Anterior cingulate cortex (tissue), 58 donors: ENCODE measurements around the gene INPP5A.
"Not testable (repeated sequence)": the region's sequence is repeated elsewhere in the genome, so short reads cannot be mapped to it uniquely, and the experiment has no call there.

ENCODE experiments used
- DNase-seq, 58 donors: peaks; one replicate each; lab custom pipeline; 2025; lab: John Stamatoyannopoulos, UW

The INPP5A gene

DNA sequence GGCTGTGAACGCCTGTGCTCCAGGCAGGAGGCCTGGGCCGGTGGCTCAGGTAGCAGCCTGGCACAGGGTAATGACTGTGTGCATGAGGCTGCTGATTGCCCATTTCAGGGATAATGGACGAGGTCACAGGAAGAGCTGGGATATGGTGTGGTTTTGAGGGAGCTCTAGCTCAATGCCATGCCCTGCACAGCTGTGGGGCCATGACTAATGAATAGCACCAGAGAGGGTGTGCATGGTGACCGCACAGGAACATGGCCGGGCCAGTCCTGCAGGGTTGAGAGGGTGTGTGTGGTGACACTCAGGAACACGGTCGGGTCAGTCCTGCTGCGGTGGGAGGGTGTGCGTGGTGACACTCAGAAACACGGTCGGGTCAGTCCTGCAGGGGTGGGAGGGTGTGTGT is 226.5 kb downstream of the INPP5A start:
- no peak for DNase-seq

DNA sequence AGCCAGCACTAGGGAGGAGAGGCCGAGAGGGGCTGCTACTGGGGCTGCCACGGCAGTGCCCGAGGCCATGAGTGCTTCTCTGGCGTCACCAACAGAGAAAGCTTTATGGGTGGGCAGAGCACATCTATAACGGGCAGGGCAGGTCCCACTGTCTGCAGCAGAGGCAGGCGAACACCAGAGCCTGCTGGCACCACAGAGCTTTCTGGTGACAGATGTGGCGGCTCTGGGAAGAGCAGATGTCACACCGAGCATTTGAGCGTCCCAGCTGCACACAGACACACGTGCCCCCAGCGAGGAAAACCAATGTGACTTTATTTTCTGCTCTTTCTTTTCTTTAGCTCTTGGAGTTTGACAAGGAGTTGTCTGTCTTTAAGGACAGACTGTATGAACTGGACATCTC is 227.8 kb downstream of the INPP5A start:
- peak in 20 of 58 donors; percentile 17 to 70 (median 48) for DNase-seq

DNA sequence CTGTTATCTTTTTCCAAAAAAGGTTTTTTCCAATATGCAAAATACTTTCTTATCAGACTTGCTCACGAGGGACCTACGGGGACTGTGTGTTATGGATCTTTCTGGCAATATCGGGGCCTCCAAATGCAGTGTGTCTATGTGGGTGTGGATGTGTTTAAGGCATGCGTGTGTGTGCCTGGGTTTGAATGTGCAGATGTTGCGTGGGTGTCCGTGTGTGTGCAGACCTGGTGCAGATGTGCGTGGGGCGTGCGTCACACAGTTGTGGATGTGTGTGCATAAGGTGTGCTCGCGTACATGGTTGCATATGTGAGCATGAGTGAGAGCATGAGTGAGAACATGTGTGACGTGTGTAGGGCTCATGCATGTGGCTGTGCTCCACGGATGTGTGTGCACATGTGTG is 228.7 kb downstream of the INPP5A start:
- DNase-seq: no peak

DNA sequence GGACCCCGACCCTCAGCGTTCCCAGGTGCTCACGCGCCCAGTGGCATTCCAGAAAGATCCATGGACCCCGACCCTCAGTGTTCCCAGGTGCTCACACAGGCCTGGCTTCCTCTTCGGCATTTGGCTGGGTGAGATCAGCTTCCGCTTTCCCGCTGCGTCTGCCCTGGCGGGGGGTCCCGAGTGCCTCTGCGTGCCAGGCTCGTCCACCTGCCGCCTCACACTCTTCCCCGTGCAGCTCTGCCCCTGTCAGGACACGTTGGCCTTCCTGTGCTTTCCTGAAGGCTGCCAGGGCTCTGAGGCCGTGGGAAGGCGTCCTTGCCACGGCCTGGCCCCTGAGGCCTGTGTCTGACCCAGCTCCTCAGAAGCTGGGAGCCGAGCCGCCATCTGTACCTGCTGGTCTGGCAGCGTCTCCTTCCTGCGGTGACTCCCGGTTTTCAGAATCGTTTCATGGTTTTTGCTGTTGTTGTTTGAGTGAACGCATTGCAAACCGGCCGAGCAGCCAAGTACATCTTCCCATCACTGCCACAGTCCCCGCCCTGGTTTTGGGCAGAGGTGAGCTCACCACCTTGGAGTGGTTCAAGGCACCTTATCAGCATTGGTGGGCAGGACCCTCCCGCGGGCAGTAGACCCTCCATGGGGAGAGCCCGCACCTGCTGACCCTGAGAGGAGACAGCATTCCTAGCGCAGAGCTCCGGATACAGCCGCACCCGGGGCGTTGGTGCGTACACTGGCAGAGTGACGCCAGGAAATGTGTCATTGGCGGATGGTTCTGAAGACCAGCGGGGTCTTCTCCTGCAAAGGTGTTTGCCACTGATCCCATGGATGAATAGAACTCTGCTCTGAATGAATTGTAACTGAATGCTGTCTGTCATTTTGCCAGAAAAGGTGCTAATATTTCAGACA is 231.0 kb downstream of the INPP5A start:
- DNase-seq: no peak

DNA sequence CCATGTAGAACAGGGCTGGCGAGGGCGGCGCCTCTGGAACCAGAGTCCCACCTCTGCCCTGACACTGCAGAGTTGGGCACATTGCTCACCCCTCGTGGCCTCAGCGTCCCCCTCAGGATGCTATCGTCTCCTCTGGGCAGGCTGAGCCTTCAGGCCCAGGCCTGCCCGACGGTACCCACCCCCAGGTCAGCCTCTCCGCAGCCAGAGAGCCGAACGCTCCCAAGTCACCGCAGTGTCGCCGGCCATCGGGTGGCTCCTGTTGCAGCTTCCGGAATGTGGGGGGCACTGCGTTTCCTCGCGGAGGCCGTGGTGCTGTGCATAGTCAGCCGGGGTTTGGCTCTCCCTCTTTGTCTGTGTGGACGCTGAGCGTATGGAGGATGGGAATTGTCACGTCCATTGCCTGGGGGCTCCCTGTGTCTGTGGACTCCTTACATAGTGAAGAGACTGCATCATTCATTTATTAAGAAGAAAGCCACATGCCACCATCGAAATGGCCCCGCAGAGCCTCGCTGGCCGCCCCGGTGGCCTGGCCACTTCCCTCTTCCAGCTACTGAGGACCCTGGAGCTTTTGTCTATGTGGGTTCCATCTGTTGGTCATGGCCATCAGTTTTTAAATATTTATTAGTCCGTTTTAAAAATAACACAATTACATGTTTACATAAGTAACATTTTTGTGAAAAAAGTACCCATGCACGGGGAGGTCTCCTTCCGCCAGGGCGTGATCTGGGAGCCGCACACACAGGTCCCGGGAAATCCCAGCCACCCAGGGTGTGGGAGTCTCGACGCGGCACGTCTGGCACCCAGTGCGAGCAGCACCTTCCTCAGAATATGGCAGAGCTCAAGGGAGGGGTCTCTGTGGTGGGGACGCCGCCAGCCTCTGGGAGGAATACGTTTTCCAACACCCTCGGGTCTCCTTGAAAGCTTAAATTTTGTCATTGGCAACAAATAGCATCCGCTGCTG is 232.8 kb downstream of the INPP5A start:
- DNase-seq: no peak

DNA sequence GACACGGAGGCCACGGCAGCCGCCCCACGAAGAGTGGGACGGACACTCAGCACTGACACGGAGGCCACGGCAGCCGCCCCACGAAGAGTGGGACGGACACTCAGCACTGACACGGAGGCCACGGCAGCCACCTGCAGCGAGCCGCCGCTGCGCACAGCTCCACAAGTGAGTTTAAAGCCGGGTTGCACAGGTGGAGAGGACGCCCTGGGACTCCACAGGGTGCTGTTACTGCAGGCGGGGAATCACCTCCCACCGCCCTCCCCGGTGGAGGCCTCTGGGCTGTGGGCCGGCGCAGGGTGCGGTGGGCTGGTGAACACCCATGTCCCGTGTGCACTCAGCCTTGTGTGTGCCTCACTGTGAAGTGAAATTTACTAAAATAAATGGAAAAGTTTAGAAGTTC is 235.2 kb downstream of the INPP5A start:
- DNase-seq: not testable (repeated sequence)

DNA sequence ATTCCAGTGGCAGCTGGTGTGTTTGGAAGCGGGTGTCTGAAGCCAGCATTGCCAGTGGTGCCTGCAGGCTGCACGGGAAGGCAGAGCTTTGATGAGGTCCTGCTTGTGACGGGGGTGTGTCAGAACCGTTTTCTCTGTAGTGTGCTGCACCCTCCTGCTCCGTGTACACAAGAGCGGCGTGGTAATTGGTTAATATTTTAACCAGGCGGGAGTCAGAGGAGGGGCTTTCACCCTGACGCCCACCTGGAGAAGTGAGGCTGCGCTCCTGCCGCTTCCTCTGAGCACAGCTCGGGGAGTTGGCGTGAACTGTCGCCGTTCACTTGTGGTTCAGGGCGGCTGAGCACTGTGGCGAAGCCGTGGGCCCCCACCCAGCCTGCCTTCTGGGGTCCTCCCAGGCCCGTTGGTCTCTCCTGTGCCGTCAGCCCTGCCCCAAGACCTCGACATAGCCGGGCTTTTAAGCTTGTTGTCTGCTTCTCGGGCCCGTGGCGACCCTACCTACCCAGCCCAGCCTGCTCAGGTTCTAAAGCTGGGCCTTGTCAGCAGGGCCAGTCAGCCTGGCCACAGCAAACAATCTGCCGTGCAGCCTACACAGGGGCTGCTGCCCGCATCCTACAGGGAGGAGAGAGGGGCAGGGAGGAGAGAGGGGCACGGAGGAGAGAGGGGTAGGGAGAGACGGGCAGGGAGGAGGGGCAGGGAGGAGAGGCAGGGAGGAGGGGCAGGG is 236.8 kb downstream of the INPP5A start:
- peak in 1 of 58 donors; percentile 67 for DNase-seq

DNA sequence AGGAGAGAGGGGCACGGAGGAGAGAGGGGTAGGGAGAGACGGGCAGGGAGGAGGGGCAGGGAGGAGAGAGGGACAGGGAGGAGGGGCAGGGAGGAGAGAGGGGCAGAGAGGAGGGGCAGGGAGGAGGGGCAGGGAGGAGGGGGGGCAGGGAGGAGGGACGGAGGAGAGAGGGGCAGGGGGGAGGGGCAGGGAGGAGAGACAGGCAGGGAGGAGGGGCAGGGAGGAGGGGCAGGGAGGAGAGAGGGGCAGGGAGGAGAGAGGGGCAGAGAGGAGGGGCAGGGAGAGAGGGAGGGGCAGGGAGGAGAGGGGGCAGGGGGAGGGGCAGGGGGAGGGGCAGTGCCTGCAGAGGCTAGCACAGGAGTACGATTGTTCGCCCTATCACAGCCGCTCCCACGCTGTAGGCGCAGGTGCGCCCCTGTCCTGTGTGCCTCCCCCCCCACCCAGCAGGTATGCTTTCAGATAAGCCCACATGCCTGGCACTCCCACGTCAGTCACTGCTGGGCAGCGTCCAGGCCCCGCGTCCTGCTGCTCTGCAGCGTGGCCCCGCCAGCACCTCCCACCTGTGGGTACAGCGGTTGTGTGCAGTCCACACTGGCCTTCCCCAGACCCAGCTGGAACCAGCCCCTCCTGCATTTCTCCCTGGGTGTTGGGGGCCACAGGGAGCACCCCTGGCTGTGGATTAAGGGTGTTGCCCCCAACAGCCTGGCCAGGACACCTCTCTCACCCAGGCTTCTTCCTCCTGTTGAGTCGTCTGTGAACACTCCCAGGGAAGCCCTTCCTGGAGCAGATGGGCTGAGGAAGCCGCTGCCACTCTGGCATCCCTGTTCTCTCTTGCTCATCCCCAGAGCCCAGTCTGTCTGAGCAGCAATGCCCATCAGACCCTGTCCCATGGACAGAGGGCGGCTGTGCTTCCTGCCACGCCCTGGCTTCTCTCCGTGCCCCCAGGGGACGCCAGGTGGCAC is 237.6 kb downstream of the INPP5A start:
- peak in 53 of 58 donors; percentile 9 to 100 (median 84) for DNase-seq

DNA sequence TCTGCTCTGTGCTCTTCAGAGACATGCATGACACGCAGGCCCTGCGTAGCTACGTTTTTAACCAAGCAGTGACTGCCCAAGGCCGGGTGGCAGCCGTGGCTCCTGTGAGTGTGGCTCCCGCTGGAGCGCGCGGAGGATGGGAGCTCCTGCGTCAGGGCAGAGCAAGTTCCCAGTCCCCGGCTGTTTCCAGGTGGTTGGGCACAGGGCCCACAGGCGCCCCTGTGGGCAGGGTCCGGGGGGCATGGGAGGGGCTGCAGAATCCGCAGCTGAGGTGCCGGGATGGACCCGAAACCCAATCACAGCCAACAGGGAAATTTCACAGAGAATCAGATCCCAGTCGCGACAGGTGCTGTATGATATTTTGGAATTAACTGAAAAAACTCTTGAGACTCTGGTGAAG is 238.6 kb downstream of the INPP5A start:
- DNase-seq: no peak

DNA sequence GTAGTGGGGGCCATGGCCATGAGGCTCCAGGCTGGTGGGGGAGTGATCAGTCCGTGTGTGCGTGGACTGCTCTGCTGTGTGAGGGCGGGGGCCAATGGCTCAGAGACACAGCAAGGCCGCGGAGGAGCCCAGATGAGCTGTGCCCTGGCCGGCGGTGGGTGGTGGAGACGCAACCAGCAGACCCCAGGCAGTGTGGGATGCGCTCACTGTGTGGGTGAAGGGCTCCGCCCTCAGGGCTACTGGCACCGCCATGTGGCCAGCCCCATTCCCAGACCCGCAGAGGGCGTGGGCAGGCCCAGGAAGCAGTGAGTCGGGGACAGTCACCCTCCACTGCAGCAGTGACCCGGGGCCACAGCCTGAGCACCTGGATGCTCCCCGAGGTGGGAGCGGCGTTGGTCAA is 239.2 kb downstream of the INPP5A start:
- no peak for DNase-seq

DNA sequence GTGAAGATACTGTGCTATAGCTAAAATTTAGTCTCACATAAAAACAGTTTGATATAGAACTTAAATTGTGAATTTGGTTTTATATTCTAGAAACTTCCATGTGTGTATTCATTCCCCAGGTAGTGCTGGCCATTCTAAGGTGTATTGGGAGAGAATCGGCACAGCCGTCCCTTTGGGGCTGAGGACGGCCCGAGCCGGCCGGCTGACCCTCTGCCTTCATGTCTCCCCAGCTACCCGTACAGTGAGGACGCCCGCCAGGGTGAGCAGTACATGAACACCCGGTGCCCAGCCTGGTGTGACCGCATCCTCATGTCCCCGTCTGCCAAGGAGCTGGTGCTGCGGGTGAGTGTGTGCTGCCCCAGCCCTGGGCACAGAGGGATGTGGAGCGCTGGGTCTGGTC is 239.9 kb downstream of the INPP5A start:
- no peak for DNase-seq

DNA sequence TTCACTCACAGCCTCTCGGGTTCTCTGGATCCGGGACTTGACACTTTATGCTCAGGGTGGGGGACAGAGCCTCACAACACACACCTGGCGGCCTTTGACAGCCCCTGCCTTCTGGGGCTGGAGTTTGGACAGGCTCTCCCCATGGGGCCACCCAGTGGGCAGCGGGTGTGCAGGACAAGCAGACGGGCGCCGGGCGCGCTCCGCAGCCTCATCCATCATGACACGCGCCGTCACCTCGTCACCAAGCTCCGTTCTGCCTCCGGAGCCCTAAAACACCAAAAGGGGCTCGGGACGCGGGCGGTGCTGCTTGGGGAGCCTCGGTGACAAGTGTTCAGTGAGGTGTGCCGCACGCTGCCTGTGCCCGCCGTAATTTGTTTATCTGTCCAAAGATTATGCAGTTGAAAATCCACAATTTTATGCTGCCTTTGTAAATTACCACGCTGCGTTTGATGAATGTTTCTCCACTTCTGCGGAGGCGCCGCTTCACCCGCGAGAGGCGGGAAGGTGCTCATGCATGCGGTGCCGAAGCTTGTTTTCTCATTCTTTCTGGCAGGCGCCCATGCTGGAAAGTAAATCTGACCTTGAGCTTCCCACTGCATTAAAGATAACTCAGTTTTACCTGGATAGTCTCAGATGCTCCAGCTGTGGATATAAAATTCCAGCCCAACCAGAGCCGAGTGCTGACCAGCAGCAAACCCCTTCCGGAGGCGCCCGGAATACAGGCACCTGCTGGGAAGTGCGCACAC is 242.1 kb downstream of the INPP5A start:
- DNase-seq: no peak

DNA sequence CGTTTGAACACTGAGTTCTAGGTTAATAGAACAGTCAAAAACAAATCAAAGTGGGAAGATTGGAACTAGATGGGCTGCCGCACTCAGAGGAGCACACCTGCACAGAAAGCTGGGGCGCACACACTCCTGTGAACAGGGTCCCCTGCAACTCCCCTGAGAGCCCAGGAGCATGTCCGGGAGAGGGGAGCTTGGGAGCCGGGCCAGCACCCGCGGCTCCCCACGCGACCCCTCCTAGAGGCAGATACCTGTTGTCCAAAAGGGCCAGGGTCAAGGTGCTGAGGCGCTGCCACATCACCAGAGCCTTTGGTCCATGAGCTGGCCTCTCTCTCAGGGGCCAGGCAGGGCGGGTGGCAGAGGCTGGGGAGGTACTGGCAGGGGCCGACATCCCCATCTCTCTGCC is 242.8 kb downstream of the INPP5A start:
- DNase-seq: no peak

DNA sequence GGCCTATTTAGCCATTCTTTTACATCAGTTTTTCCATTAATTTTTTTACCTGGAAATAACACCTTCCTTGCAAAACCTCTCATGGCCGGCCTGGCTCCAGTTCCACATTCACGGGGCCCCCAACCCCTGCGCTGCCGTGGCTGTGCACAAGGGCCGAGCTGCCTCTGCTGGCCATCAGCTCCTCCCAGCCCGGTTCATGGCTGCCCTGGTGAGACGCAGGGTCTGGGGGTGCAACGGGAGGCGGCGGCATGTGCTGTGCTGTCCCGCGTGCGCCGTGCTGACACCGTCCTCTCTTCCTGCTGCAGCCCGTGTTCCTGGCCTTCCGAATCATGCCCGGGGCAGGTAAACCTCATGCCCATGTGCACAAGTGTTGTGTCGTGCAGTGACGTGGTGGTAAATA is 244.0 kb downstream of the INPP5A start:
- DNase-seq: no peak

DNA sequence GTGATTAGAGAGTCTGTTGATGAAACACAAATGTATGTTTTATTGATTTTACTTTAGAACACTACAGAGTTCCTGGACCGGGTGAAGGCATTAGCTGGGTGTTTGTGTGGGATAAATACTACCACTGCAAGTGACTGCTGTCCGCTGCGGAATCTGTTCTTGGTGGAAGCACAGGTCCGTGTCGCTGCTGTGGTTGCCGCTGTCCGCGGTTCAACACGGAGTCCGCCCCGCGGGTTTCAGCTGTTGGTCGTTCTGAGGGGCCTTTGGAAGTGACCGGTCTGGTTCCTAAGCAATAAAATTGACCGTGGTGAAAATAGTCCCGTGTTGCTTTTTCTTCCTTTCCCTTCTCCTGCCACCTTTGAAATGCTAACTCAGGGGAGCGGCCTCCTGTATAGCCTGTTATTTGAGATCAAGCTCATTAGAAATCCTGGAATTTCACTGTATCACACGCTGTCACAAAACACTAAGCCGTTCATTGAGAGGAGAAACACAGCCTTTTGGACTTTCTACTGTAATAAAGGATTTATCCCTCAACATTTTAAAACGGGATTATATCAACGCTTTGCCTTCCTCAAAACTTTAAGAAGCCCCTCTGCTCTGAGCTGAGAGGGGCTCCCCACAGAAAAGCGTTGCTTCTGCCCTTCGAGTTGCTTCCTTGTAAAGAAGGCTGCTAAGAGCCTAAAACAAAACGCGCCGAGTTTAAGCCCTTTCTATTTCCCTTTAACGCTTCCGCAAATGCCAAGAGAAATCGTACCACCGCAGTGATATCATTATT is 245.8 kb downstream of the INPP5A start:
- no peak for DNase-seq

DNA sequence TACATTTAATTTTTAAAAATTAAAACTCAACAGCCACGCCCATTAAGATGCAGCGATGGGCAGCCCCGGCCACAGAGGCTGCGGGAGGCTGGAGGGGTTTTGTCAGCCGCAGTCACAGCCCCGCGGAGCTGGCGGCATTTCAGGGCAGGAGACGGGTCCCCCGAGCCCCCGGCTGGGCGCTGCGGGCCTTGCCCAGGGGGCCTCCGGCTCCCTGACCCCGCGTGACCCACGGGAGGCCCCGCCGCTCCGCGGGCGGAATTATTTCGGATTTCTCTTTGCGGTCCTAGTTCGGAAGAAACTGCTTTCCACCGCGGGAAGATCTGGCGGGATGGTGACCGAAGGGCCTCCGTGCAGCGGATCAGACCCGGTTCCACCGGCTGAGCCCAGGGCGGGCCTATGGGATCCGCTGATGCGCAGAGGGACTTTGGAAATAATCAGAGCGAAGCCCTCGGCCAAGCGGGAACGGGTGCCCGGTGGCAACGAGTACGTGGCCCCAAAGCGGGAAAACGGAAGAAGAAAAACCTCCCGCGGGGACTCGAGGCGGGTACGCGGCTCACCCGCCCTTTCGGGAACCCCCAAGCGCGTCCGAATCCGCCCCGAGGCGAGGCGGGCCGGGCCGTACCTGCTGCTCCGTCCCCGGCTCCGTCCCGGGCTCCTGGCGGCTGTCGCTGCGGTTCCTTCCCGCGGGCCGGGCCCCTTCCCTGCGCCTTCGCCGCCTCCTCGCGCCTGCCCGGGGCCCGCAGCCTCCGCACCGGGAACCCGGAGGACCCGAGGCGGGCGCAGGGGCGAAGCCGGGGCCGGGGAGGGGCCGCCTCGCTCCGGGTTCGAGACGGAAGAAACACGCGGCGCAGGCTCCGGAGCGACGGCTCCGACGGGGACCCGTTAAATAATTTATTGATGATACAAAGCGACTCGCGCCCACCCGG is 246.6 kb downstream of the INPP5A start:
- DNase-seq: no peak
